Smooth muscle cell (in vitro differentiated cells): Measurements from ENCODE around the gene XRCC4. TPM values are rescaled to one million over a fixed set of nuclear protein-coding genes. Genes with fewer than 3 reads are reported as not detected.

Experiments used
- DNase-seq: peaks from one replicate; lab custom pipeline; 2025; ENCODE audit not compliant: unreplicated experiment; lab: John Stamatoyannopoulos, UW
- H2AFZ ChIP-seq: fragments of 200-600 bp; sonication (generic); 2 replicates; pipeline ENCODE4 v1.6.0; 2016; ENCODE audit warnings: antibody characterized with exemption, low read depth, mild to moderate bottlenecking
- H3F3A ChIP-seq: fragments of 200-600 bp; sonication (generic); 2 replicates; pipeline ENCODE4 v1.6.0; 2017; ENCODE audit warnings: antibody characterized with exemption, low read depth
- H3K27ac ChIP-seq: fragments of 200-600 bp; sonication (generic); 2 replicates; pipeline ENCODE4 v1.5.1; 2016; ENCODE audit warnings: low read depth, mild to moderate bottlenecking
- H3K27me3 ChIP-seq: fragments of 200-600 bp; sonication (generic); 2 replicates; pipeline ENCODE4 v1.6.1; 2016; ENCODE audit warnings: low read depth, mild to moderate bottlenecking
- H3K36me3 ChIP-seq: fragments of 200-600 bp; sonication (generic); 2 replicates; pipeline ENCODE4 v1.5.1; 2016; ENCODE audit warnings: low read depth
- H3K4me1 ChIP-seq: fragments of 200-600 bp; sonication (generic); 2 replicates; pipeline ENCODE4 v1.5.1; 2016; ENCODE audit warnings: low read depth
- H3K4me2 ChIP-seq: fragments of 200-600 bp; sonication (generic); 2 replicates; pipeline ENCODE4 v1.6.0; 2016; ENCODE audit warnings: mild to moderate bottlenecking
- H3K4me3 ChIP-seq: fragments of 200-600 bp; sonication (generic); 2 replicates; pipeline ENCODE4 v1.5.1; 2016; ENCODE audit warnings: mild to moderate bottlenecking
- H3K79me2 ChIP-seq: fragments of 200-600 bp; sonication (generic); 2 replicates; pipeline ENCODE4 v1.6.0; 2016; ENCODE audit warnings: low read depth, mild to moderate bottlenecking
- H3K9ac ChIP-seq: fragments of 200-600 bp; sonication (generic); 2 replicates; pipeline ENCODE4 v1.6.0; 2016; ENCODE audit warnings: low read depth
- H3K9me3 ChIP-seq: fragments of 200-600 bp; sonication (generic); replicated peaks from 2 replicates; pipeline ENCODE4 v1.5.1; 2016; ENCODE audit warnings: low read depth
- H4K20me1 ChIP-seq: fragments of 200-600 bp; sonication (generic); 2 replicates; pipeline ENCODE4 v1.6.0; 2016; ENCODE audit warnings: low read depth
- WGBS: methylation state at CpG from one replicate; pipeline ENCODE4 v1.1.7; 2016; ENCODE audit warnings: low lambda C conversion rate; 5-methylcytosine and 5-hydroxymethylcytosine counted together
- polyA plus RNA-seq: library from polyadenylated mRNA; unstranded; fragments of >200 nt; fragmentation: Nextera tagmentation; extraction: Ambion mirVana; gene quantifications from 2 replicates; pipeline ENCODE4 v1.2.1, GENCODE V29; 2016
- total RNA-seq: library from RNA; depleted of rRNA; stranded (reverse); fragments of >200 nt; gene quantifications from 2 replicates; pipeline ENCODE4 v1.2.3, GENCODE V29; 2014
- TF ChIP-seq, protein P1 (sequence below): fragments of 200-600 bp; sonication (generic); IDR thresholded peaks from 2 replicates; pipeline ENCODE4 v1.5.1; 2017; ENCODE audit warnings: borderline replicate concordance, mild to moderate bottlenecking, antibody characterized with exemption; ENCODE audit not compliant: insufficient read depth, poor library complexity, severe bottlenecking

XRCC4 gene
- total and polyA plus RNA-seq, 2 experiments from 2014 or later, result 98.1 to 110 TPM

DNA sequence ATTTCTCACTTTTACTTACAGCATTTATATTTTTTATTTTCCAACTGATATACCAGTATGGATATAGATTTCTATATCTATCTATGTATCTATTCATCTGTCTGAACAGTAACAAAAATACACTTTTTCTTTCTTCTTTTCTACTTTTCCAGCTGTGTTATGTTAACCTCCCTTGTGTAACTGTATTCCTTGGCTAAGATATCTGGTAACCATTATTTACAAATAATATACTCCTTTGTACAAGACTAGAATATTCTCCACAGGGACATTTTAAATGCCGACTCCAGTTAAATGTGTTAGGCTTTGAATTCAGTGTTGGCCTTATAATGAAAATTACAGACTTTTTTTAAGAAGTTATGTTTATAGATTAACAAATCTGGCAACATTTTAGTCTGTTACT lies 168.7 kb downstream of the XRCC4 start:
- no peak for DNase-seq
- no peaks in the 10 kb centered on the region for H4K20me1 ChIP-seq
- WGBS, result 100% methylated on average over 1 of the region's 1 CpG
- H3K4me1 ChIP-seq, result no peaks in the 10 kb centered on the region
- H3F3A ChIP-seq, result no peaks in the 10 kb centered on the region
- TF ChIP-seq, protein P1, sequence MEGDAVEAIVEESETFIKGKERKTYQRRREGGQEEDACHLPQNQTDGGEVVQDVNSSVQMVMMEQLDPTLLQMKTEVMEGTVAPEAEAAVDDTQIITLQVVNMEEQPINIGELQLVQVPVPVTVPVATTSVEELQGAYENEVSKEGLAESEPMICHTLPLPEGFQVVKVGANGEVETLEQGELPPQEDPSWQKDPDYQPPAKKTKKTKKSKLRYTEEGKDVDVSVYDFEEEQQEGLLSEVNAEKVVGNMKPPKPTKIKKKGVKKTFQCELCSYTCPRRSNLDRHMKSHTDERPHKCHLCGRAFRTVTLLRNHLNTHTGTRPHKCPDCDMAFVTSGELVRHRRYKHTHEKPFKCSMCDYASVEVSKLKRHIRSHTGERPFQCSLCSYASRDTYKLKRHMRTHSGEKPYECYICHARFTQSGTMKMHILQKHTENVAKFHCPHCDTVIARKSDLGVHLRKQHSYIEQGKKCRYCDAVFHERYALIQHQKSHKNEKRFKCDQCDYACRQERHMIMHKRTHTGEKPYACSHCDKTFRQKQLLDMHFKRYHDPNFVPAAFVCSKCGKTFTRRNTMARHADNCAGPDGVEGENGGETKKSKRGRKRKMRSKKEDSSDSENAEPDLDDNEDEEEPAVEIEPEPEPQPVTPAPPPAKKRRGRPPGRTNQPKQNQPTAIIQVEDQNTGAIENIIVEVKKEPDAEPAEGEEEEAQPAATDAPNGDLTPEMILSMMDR, result no peak
- no peaks in the 10 kb centered on the region for H3K27me3 ChIP-seq
- no peak overlapping the region for H3K27ac ChIP-seq
- H3K4me2 ChIP-seq, result no peak overlapping the region
- H3K9me3 ChIP-seq, result no peaks in the 10 kb centered on the region
- H2AFZ ChIP-seq, result no peak overlapping the region
- H3K4me3 ChIP-seq, result no peak overlapping the region
- H3K79me2 ChIP-seq, result peaks cover 3% of the 10 kb centered on the region
- H3K9ac ChIP-seq, result no peak overlapping the region
- peaks cover 6% of the 10 kb centered on the region for H3K36me3 ChIP-seq

DNA sequence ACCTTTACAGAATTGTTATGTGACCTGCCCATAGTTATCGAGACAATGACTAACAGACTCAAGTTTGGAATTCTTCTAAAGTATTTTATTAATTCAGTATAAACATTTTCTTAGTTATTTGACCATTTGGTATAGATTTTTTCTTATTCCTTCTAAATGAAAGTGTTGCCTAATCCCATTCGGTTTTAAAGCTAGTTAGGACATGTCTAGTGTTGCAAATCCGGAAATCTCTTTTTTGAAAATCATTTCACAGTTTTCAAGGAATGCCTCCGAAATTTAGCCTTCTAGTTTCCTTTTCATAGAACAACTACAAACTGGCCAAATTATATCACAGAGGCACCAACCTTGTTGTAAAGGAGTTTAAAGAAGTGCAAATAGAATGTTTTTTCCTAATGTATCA lies 171.8 kb downstream of the XRCC4 start:
- peak overlapping the region; percentile 17 for H3K27ac ChIP-seq
- TF ChIP-seq, protein P1, result no peak

DNA sequence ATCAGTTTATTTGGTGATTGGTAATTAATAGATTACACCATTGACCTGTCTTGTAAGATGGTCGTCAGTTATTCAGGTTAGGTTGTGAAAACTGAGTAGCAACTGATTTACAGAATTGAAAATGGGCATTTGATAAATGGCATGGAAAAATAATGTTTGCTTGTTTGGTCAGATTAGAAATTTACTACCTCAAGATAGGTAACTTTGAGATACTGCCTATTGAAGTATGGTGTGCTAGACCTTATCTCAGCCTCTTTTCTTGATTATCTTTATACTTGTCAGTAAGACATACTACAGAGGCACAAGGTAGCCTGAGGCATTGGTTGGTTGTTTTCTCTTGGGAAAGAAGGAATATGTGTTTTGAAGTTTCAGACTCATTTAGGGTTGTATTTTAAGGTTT lies 174.5 kb downstream of the XRCC4 start:
- no peaks in the 10 kb centered on the region for H3K36me3 ChIP-seq
- H3K4me2 ChIP-seq, result no peak overlapping the region
- WGBS, result 80% methylated on average over 1 of the region's 1 CpG
- no peaks in the 10 kb centered on the region for H4K20me1 ChIP-seq
- H3K27ac ChIP-seq, result peak overlapping the region; percentile 23
- H3F3A ChIP-seq, result no peaks in the 10 kb centered on the region
- no peak overlapping the region for H2AFZ ChIP-seq
- H3K79me2 ChIP-seq, result no peaks in the 10 kb centered on the region
- H3K9ac ChIP-seq, result no peak overlapping the region
- no peak overlapping the region for H3K4me3 ChIP-seq
- no peaks in the 10 kb centered on the region for H3K27me3 ChIP-seq
- TF ChIP-seq, protein P1, result no peak
- no peaks in the 10 kb centered on the region for H3K9me3 ChIP-seq
- no peak for DNase-seq
- H3K4me1 ChIP-seq, result peaks cover 12% of the 10 kb centered on the region

More for the DNA sequence above, 171.8 kb downstream of the XRCC4 start:
- DNase-seq, result no peak
- Histone ChIP-seq H3K79me2 (peaks cover 3% of the 10 kb centered on the region), H3K36me3 (no peaks in the 10 kb centered on the region), H3F3A (no peaks in the 10 kb centered on the region), H4K20me1 (no peaks in the 10 kb centered on the region), H3K9ac (no peak overlapping the region), H3K4me3 (no peak overlapping the region), H3K4me1 (no peaks in the 10 kb centered on the region), H3K9me3 (no peaks in the 10 kb centered on the region), H3K4me2 (no peak overlapping the region), H2AFZ (no peak overlapping the region), H3K27me3 (no peaks in the 10 kb centered on the region)
- 76% methylated on average over 4 of the region's 4 CpGs for WGBS

DNA sequence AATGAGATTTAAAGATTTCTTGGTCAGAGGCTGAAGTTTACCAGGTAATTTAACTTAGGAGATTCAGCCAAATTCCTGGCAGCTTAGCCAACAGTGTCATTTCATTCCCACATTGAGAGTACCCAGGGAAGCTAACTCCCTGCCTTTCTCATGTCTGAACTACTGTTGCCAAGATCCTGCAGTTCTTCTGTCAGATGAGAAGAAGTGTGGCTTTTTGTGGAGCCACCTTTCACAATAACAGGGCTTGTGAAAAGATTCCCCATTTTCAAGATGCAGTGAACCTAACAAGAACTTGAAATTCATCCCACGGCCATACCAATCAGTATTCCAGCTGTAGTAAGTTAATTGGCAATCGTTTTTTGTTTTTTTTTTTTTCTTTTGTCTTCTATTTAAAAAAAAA lies 176.4 kb downstream of the XRCC4 start:
- Histone ChIP-seq H4K20me1 (no peaks in the 10 kb centered on the region), H3K27me3 (no peaks in the 10 kb centered on the region), H3K4me2 (no peak overlapping the region), H3K9ac (no peak overlapping the region), H2AFZ (no peak overlapping the region), H3K4me3 (no peak overlapping the region), H3K4me1 (peaks cover 12% of the 10 kb centered on the region), H3F3A (no peaks in the 10 kb centered on the region), H3K27ac (no peak overlapping the region), H3K79me2 (no peaks in the 10 kb centered on the region), H3K36me3 (no peaks in the 10 kb centered on the region), H3K9me3 (no peaks in the 10 kb centered on the region)
- TF ChIP-seq, protein P1, result no peak
- WGBS, result 87% methylated on average over 2 of the region's 2 CpGs
- DNase-seq, result no peak
